Neural crest cell (in vitro differentiated cells): ENCODE measurements around the gene BRD3OS. TPM values are rescaled to one million over a fixed set of nuclear protein-coding genes. Genes with fewer than 3 reads are reported as not detected.

ENCODE experiments used
- DNase-seq: peaks from one replicate; pipeline ENCODE4 v3.0.0; 2021; ENCODE audit warnings: low read depth, mixed read lengths, low spot score
- H3K27ac Mint-ChIP-seq: one replicate; pipeline ENCODE4 v1.8.0; 2021; ENCODE audit warnings: mild to moderate bottlenecking, mixed read lengths; ENCODE audit not compliant: unreplicated experiment
- H3K27me3 Mint-ChIP-seq: 2 replicates; pipeline ENCODE4 v1.8.0; 2021; ENCODE audit warnings: low read depth, mild to moderate bottlenecking, mixed read lengths
- H3K36me3 Mint-ChIP-seq: 2 replicates; pipeline ENCODE4 v1.8.0; 2021; ENCODE audit warnings: low read depth, mild to moderate bottlenecking, mixed read lengths
- H3K4me1 Mint-ChIP-seq: 2 replicates; pipeline ENCODE4 v1.8.0; 2021; ENCODE audit warnings: mixed read lengths
- H3K4me3 Mint-ChIP-seq: one replicate; pipeline ENCODE4 v1.8.0; 2021; ENCODE audit warnings: mild to moderate bottlenecking, mixed read lengths
- H3K9me3 Mint-ChIP-seq: 2 replicates; pipeline ENCODE4 v1.8.0; 2021; ENCODE audit warnings: mixed read lengths
- CTCF ChIP-seq: fragments of 200-600 bp; sonication (generic); conservative IDR thresholded peaks from 2 replicates; pipeline ENCODE4 v1.5.0; 2021; ENCODE audit warnings: antibody characterized with exemption, mild to moderate bottlenecking
- total RNA-seq: library from RNA; stranded (reverse); gene quantifications from 2 replicates; pipeline ENCODE4 v1.2.1, GENCODE V29; 2021

The BRD3OS gene
- total RNA-seq, 1 donor from 2014 or later = 30.7 TPM

- peaks cover 29% of the 10 kb centered on the region for H3K4me1 Mint-ChIP-seq
- H3K36me3 Mint-ChIP-seq = no peaks in the 10 kb centered on the region
- H3K4me3 Mint-ChIP-seq = peak overlapping the region; percentile 43
- H3K27me3 Mint-ChIP-seq = peaks cover 2% of the 10 kb centered on the region
- no peak for DNase-seq
- no peaks in the 10 kb centered on the region for H3K9me3 Mint-ChIP-seq
- no peak overlapping the region for H3K27ac Mint-ChIP-seq
- no peak for TF ChIP-seq CTCF
Measured at GRCh38 chr9:134063571-134064450, 38.5 kb downstream of the BRD3OS start.

- Mint-ChIP-seq H3K36me3 (no peaks in the 10 kb centered on the region), H3K4me3 (peak overlapping the region; percentile 96), H3K27ac (no peak overlapping the region), H3K9me3 (no peaks in the 10 kb centered on the region), H3K27me3 (peaks cover 11% of the 10 kb centered on the region), H3K4me1 (peaks cover 27% of the 10 kb centered on the region)
- no peak for TF ChIP-seq CTCF
- no peak for DNase-seq
Measured at GRCh38 chr9:134064711-134065110, 39.4 kb downstream of the BRD3OS start.

- Mint-ChIP-seq H3K4me3 (peak overlapping the region; percentile 96), H3K9me3 (no peaks in the 10 kb centered on the region), H3K27me3 (peaks cover 21% of the 10 kb centered on the region), H3K27ac (peak overlapping the region; percentile 52), H3K4me1 (peaks cover 27% of the 10 kb centered on the region), H3K36me3 (no peaks in the 10 kb centered on the region)
- no peak for TF ChIP-seq CTCF
- no peak for DNase-seq
Measured at GRCh38 chr9:134065612-134066419, 40.5 kb downstream of the BRD3OS start.

GRCh38 chr9:134066526-134066912, 41.2 kb downstream of the BRD3OS start:
- no peak for TF ChIP-seq CTCF

GRCh38 chr9:134066913-134067851, 41.9 kb downstream of the BRD3OS start:
- Mint-ChIP-seq H3K27me3 (peaks cover 31% of the 10 kb centered on the region), H3K36me3 (no peaks in the 10 kb centered on the region), H3K27ac (no peak overlapping the region), H3K4me3 (peak overlapping the region; percentile 96), H3K4me1 (peaks cover 27% of the 10 kb centered on the region), H3K9me3 (no peaks in the 10 kb centered on the region)
- TF ChIP-seq CTCF = no peak
- DNase-seq = peak; percentile 34

More at GRCh38 chr9:134066526-134066912, 41.2 kb downstream of the BRD3OS start:
- Mint-ChIP-seq H3K4me1 (peaks cover 27% of the 10 kb centered on the region), H3K36me3 (no peaks in the 10 kb centered on the region), H3K27me3 (peaks cover 28% of the 10 kb centered on the region), H3K4me3 (peak overlapping the region; percentile 96), H3K9me3 (no peaks in the 10 kb centered on the region), H3K27ac (peak overlapping the region; percentile 75)
- no peak for DNase-seq
